ENCODE data around the gene FBXW11.
A peak's percentile ranks its signal among the peaks of the same experiment; 100 is the strongest.

The FBXW11 gene

GRCh38 chr5:172015346-172015745 lies 8.9 kb upstream of the FBXW11 start:
- no peak for DNase-seq (ENCODE audit: low spot score)
- Histone ChIP-seq H3K27ac (no peak overlapping the region), H3K4me3 (no peak overlapping the region)
- no peak for TF ChIP-seq CTCF (IDR thresholded peaks at IDR 0.05)

- H3K27ac ChIP-seq, result no peak overlapping the region
- DNase-seq (ENCODE audit: low spot score), result no peak
- no peak for TF ChIP-seq CTCF (IDR thresholded peaks at IDR 0.05)
- H3K4me3 ChIP-seq, result no peak overlapping the region
These were observed 3.8 kb upstream of the FBXW11 start for GRCh38 chr5:172010278-172010677.

- no peak for TF ChIP-seq CTCF (IDR thresholded peaks at IDR 0.05)
- H3K4me3 ChIP-seq, result no peak overlapping the region
- no peak overlapping the region for H3K27ac ChIP-seq
- DNase-seq (ENCODE audit: low spot score), result no peak
These were observed 3.3 kb upstream of the FBXW11 start for GRCh38 chr5:172009536-172010270.

- no peak overlapping the region for H3K27ac ChIP-seq
- DNase-seq (ENCODE audit: low spot score), result no peak
- TF ChIP-seq CTCF (IDR thresholded peaks at IDR 0.05), result no peak
- no peak overlapping the region for H3K4me3 ChIP-seq
These were observed 2.3 kb upstream of the FBXW11 start for GRCh38 chr5:172008689-172009141.

GRCh38 chr5:172008111-172008455 lies 1.6 kb upstream of the FBXW11 start:
- no peak overlapping the region for H3K27ac ChIP-seq
- TF ChIP-seq CTCF (IDR thresholded peaks at IDR 0.05), result no peak
- no peak overlapping the region for H3K4me3 ChIP-seq
- no peak for DNase-seq (ENCODE audit: low spot score)

GRCh38 chr5:172007175-172008110 lies 1.0 kb upstream of the FBXW11 start:
- DNase-seq (ENCODE audit: low spot score), result no peak
- H3K27ac ChIP-seq, result peak overlapping the region; percentile 91 to 93
- TF ChIP-seq CTCF (IDR thresholded peaks at IDR 0.05), result no peak

More at GRCh38 chr5:172007175-172008110, 1.0 kb upstream of the FBXW11 start:
- peak overlapping the region; percentile 77 for H3K4me3 ChIP-seq

All from coronary artery (tissue), 2 donors.